ENCODE measurements around the gene BORCS6.
A peak's percentile ranks its signal among the peaks of the same experiment; 100 is the strongest.

BORCS6 gene

DNA sequence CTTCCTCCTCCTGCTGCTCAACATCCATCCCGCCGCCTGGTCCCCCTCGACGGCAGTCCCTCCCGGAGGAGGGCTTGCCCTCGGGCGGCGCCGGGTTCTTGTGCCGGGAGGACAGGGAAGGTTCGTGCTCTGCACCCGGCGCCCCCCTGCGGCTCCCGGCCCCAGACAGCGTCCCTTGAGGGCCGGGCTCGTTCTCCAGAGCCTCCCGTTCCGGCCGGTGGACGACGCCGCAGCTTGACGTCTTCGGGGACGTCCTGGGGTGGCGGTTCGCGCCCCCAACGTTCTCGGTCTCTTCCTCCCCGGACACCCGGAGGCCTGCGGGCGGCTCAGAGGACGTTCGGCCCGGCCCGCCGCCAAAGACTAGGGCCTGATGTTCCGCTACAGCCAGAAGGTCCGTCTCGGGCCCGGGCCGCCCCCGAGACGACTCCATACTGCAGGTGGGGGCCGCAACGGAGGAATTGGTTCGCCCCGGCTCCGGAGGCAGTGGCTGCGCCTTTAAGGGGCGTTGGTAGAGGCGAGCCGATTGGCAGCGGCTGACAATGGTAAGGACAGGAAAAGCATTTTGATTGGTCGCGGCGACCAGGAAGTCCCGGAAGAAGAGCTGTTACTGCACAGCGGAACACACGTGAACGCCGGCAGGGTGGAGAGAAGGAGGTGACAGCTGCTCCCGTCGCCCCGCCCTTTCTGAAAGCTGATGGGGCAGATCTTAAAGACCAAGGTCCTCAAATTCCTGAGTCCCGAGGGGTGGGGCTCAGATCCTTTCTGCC lies at the start of gene BORCS6:
Gene BORCS6, minus strand, starts transcription at position 470 of the 767 bp plus-strand sequence. Its CDS starts 40 bp downstream, at position 430.
- peak within 1 kb of the TSS; percentile 75 for H3K9ac ChIP-seq (ENCODE audit: low read length)

DNA sequence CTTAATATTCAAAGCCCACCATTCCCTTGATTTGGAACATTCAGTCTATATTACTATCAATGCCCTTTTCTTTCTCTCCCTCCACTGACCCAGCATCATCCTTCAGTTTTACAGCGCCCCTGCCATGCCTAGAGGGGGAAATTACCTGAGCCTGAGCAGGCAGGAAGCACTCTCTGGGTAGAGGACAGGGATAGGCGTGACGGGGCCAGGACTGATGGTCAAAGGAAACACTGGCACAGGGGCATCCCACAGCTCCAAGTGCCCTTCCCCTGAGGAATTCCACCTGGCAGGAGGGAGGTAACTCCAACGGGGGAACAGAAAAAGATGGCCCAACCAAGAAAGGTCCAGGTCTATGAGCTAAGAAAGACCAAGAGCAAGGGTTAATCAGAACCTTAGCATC lies 47.9 kb upstream of the BORCS6 start:
- H3K79me2 ChIP-seq (ENCODE audit: insufficient read depth, low read length), result peaks cover 4% of the 10 kb centered on the region

More for the DNA sequence above, at the start of gene BORCS6:
- Histone ChIP-seq H3K79me2 (ENCODE audit: insufficient read depth, low read length) (peaks cover 13% of the 10 kb centered on the region; the same call in 1 of the 2 replicates), H3K9me3 (ENCODE audit: insufficient read depth, low read length) (no peaks in the 10 kb centered on the region), H2AFZ (ENCODE audit: low read depth, low read length, severe bottlenecking) (peak within 1 kb of the TSS; percentile 55), H3K27me3 (ENCODE audit: low read length) (no peaks in the 10 kb centered on the region), H3K36me3 (ENCODE audit: low read length) (no peaks in the 10 kb centered on the region), H3F3A (ENCODE audit: insufficient read depth) (peaks cover 32% of the 10 kb centered on the region), H3K4me2 (ENCODE audit: low read depth, low read length, poor library complexity, severe bottlenecking) (peak within 1 kb of the TSS; percentile 78), H3K4me3 (ENCODE audit: insufficient read depth, low read length, poor library complexity, severe bottlenecking) (peak within 1 kb of the TSS; percentile 84), H3K9me2 (replicated peaks; ENCODE audit: insufficient read depth, low read length) (no peaks in the 10 kb centered on the region), H4K20me1 (ENCODE audit: low read depth, low read length) (no peaks in the 10 kb centered on the region), H3K27ac (ENCODE audit: low read depth, low read length) (peak within 1 kb of the TSS; percentile 79)
- TF ChIP-seq EZH2phosphoT487 (conservative IDR thresholded peaks at IDR 0.05; ENCODE audit: low read length), result no peak
- TF ChIP-seq, protein P1, sequence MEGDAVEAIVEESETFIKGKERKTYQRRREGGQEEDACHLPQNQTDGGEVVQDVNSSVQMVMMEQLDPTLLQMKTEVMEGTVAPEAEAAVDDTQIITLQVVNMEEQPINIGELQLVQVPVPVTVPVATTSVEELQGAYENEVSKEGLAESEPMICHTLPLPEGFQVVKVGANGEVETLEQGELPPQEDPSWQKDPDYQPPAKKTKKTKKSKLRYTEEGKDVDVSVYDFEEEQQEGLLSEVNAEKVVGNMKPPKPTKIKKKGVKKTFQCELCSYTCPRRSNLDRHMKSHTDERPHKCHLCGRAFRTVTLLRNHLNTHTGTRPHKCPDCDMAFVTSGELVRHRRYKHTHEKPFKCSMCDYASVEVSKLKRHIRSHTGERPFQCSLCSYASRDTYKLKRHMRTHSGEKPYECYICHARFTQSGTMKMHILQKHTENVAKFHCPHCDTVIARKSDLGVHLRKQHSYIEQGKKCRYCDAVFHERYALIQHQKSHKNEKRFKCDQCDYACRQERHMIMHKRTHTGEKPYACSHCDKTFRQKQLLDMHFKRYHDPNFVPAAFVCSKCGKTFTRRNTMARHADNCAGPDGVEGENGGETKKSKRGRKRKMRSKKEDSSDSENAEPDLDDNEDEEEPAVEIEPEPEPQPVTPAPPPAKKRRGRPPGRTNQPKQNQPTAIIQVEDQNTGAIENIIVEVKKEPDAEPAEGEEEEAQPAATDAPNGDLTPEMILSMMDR (IDR thresholded peaks at IDR 0.05; ENCODE audit: insufficient read depth, low read length, poor library complexity, severe bottlenecking), result no peak

DNA sequence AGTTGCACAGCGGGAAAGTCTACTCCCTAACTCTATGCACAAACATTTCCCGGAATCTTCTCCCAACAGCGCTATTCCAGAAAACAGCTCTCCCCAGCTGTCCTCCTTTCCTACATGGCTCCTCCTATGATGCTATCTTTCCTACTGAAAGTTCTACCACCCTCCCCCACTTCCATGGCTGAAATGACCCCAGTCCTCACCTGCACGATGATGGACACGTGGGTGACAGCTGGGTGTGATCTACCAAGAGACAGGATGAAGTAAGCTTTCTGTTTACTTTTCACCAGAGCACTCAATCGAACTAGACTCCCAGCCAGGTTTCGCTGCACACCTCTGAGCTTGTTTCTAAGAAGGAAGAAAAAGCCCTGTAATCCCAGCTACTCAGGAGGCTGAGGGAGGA lies 47.2 kb upstream of the BORCS6 start:
- H3K27ac ChIP-seq (ENCODE audit: low read depth, low read length), result no peak overlapping the region

More for the DNA sequence above, 47.9 kb upstream of the BORCS6 start:
- H3K9me2 ChIP-seq (replicated peaks; ENCODE audit: insufficient read depth, low read length), result no peaks in the 10 kb centered on the region
- no peak overlapping the region for H3K4me2 ChIP-seq (ENCODE audit: low read depth, low read length, poor library complexity, severe bottlenecking)
- no peak overlapping the region for H3K27ac ChIP-seq (ENCODE audit: low read depth, low read length)
- no peak overlapping the region for H3K4me3 ChIP-seq (ENCODE audit: insufficient read depth, low read length, poor library complexity, severe bottlenecking)
- H4K20me1 ChIP-seq (ENCODE audit: low read depth, low read length), result no peaks in the 10 kb centered on the region
- TF ChIP-seq, protein P1 (IDR thresholded peaks at IDR 0.05; ENCODE audit: insufficient read depth, low read length, poor library complexity, severe bottlenecking), result no peak
- TF ChIP-seq EZH2phosphoT487 (conservative IDR thresholded peaks at IDR 0.05; ENCODE audit: low read length), result no peak
- peaks cover 7% of the 10 kb centered on the region; the same call in 1 of the 2 replicates for H3K36me3 ChIP-seq (ENCODE audit: low read length)
- no peak overlapping the region for H2AFZ ChIP-seq (ENCODE audit: low read depth, low read length, severe bottlenecking)
- no peaks in the 10 kb centered on the region for H3K9me3 ChIP-seq (ENCODE audit: insufficient read depth, low read length)
- no peak overlapping the region for H3K9ac ChIP-seq (ENCODE audit: low read length)
- 0 out of 2 replicates have a peak, but pooled peaks cover 3% of the 10 kb centered on the region for H3F3A ChIP-seq (ENCODE audit: insufficient read depth)
- no peaks in the 10 kb centered on the region for H3K27me3 ChIP-seq (ENCODE audit: low read length)

More for the DNA sequence above, 47.2 kb upstream of the BORCS6 start:
- TF ChIP-seq, protein P1 (IDR thresholded peaks at IDR 0.05; ENCODE audit: insufficient read depth, low read length, poor library complexity, severe bottlenecking), result no peak
- no peak for TF ChIP-seq EZH2phosphoT487 (conservative IDR thresholded peaks at IDR 0.05; ENCODE audit: low read length)
- Histone ChIP-seq H3K4me3 (ENCODE audit: insufficient read depth, low read length, poor library complexity, severe bottlenecking) (no peak overlapping the region), H3K79me2 (ENCODE audit: insufficient read depth, low read length) (no peaks in the 10 kb centered on the region), H3K9me2 (replicated peaks; ENCODE audit: insufficient read depth, low read length) (no peaks in the 10 kb centered on the region), H4K20me1 (ENCODE audit: low read depth, low read length) (no peaks in the 10 kb centered on the region), H2AFZ (ENCODE audit: low read depth, low read length, severe bottlenecking) (no peak overlapping the region), H3K27me3 (ENCODE audit: low read length) (no peaks in the 10 kb centered on the region), H3K36me3 (ENCODE audit: low read length) (peaks cover 7% of the 10 kb centered on the region; the same call in 1 of the 2 replicates), H3K9ac (ENCODE audit: low read length) (no peak overlapping the region), H3F3A (ENCODE audit: insufficient read depth) (0 out of 2 replicates have a peak, but pooled peaks cover 3% of the 10 kb centered on the region), H3K4me2 (ENCODE audit: low read depth, low read length, poor library complexity, severe bottlenecking) (no peak overlapping the region), H3K9me3 (ENCODE audit: insufficient read depth, low read length) (no peaks in the 10 kb centered on the region)

All from SU-DHL-6 (cell line).